TTC549 (cell line): ENCODE results near the gene ADAM12.

Experiments used
- FAIRE-seq: peaks from 2 replicates; lab custom pipeline; 2012; peaks lifted over from hg19 to GRCh38; lab: Jason Lieb, UNC

Gene ADAM12

GRCh38 chr10:126137562-126138221, 250.6 kb downstream of the ADAM12 start:
- FAIRE-seq = no peak

GRCh38 chr10:126135941-126136595, 252.2 kb downstream of the ADAM12 start:
- FAIRE-seq = no peak

GRCh38 chr10:126135177-126135576, 253.1 kb downstream of the ADAM12 start:
- no peak for FAIRE-seq

GRCh38 chr10:126133906-126134656, 254.2 kb downstream of the ADAM12 start:
- no peak for FAIRE-seq

- no peak for FAIRE-seq
Measured at GRCh38 chr10:126133082-126133620, 255.1 kb downstream of the ADAM12 start.

GRCh38 chr10:126131341-126131740, 256.9 kb downstream of the ADAM12 start:
- FAIRE-seq = no peak

GRCh38 chr10:126130271-126130710, 258.0 kb downstream of the ADAM12 start:
- no peak for FAIRE-seq

- FAIRE-seq = no peak
Measured at GRCh38 chr10:126129026-126129425, 259.3 kb downstream of the ADAM12 start.

- no peak for FAIRE-seq
Measured at GRCh38 chr10:126128581-126128980, 259.7 kb downstream of the ADAM12 start.

GRCh38 chr10:126127481-126128029, 260.7 kb downstream of the ADAM12 start:
- FAIRE-seq = no peak

- FAIRE-seq = no peak
Measured at GRCh38 chr10:126126866-126127265, 261.4 kb downstream of the ADAM12 start.

GRCh38 chr10:126126023-126126422, 262.3 kb downstream of the ADAM12 start:
- no peak for FAIRE-seq

GRCh38 chr10:126124668-126125349, 263.5 kb downstream of the ADAM12 start:
- no peak for FAIRE-seq

GRCh38 chr10:126124046-126124445, 264.2 kb downstream of the ADAM12 start:
- no peak for FAIRE-seq

- FAIRE-seq = no peak
Measured at GRCh38 chr10:126123466-126123865, 264.8 kb downstream of the ADAM12 start.

- FAIRE-seq = no peak
Measured at GRCh38 chr10:126122881-126123280, 265.4 kb downstream of the ADAM12 start.

GRCh38 chr10:126119599-126119998, 268.7 kb downstream of the ADAM12 start:
- no peak for FAIRE-seq

GRCh38 chr10:126118476-126118875, 269.8 kb downstream of the ADAM12 start:
- FAIRE-seq = no peak

GRCh38 chr10:126117196-126117595, 271.1 kb downstream of the ADAM12 start:
- no peak for FAIRE-seq

- FAIRE-seq = no peak
Measured at GRCh38 chr10:126115886-126116285, 272.4 kb downstream of the ADAM12 start.

GRCh38 chr10:126114884-126115555, 273.3 kb downstream of the ADAM12 start:
- FAIRE-seq = no peak
